ENCODE data around the gene CDC14B.
"Not testable (repeated sequence)": the region's sequence is repeated elsewhere in the genome, so short reads cannot be mapped to it uniquely, and the experiment has no call there.

CDC14B gene

DNA sequence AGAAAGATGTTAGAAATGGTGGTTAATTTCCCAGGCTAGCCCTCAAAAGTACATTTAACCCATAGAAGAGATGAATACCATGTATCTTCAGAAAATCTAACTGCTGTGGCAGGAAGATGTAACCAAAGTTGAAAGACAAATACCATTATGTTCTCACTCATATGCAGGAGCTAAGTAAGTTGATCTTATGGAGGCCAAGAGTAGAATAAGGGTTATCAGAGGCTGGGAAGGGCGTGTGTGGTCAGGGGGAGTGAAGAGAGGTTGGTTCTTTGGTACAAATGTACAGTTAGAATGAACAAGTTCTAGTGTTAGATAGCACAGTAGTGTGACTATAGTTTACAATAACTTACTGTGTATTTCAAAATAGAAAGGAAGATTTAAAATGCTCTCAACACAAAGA, 61.7 kb downstream of the CDC14B start:
- Histone ChIP-seq H3K36me3 (replicated peaks) (0 out of 2 replicates have a peak, but pooled peaks cover 3% of the 10 kb centered on the region), H3K4me3 (no peak overlapping the region), H3K9me3 (no peaks in the 10 kb centered on the region), H3K4me1 (no peaks in the 10 kb centered on the region), H3K27me3 (ENCODE audit: low read depth) (no peaks in the 10 kb centered on the region)
- DNase-seq (ENCODE audit: low spot score in 2 of 2) = no peak
- in situ Hi-C loops (cut with MboI; ENCODE audit: low sequenced_read_pairs) = no loop called here

GRCh38 chr9:96556701-96557461, 62.8 kb downstream of the CDC14B start:
- Histone ChIP-seq H3K9me3 (no peaks in the 10 kb centered on the region), H3K36me3 (replicated peaks) (0 out of 2 replicates have a peak, but pooled peaks cover 3% of the 10 kb centered on the region), H3K4me3 (no peak overlapping the region), H3K4me1 (no peaks in the 10 kb centered on the region), H3K27me3 (ENCODE audit: low read depth) (no peaks in the 10 kb centered on the region)
- in situ Hi-C loops (cut with MboI; ENCODE audit: low sequenced_read_pairs) = no loop called here
- DNase-seq (ENCODE audit: low spot score in 2 of 2) = no peak

- no peak for DNase-seq (ENCODE audit: low spot score in 2 of 2)
- no peak overlapping the region for H3K4me3 ChIP-seq
- H3K4me1 ChIP-seq = no peaks in the 10 kb centered on the region
- no peaks in the 10 kb centered on the region for H3K9me3 ChIP-seq
- in situ Hi-C loops (cut with MboI; ENCODE audit: low sequenced_read_pairs) = no loop called here
- no peaks in the 10 kb centered on the region for H3K27me3 ChIP-seq (ENCODE audit: low read depth)
- H3K36me3 ChIP-seq (replicated peaks) = 0 out of 2 replicates have a peak, but pooled peaks cover 3% of the 10 kb centered on the region
Measured at GRCh38 chr9:96555567-96556386, 63.9 kb downstream of the CDC14B start.

GRCh38 chr9:96554801-96555566, 64.7 kb downstream of the CDC14B start:
- in situ Hi-C loops (cut with MboI; ENCODE audit: low sequenced_read_pairs) = no loop called here
- Histone ChIP-seq H3K27me3 (ENCODE audit: low read depth) (no peaks in the 10 kb centered on the region), H3K36me3 (replicated peaks) (0 out of 2 replicates have a peak, but pooled peaks cover 3% of the 10 kb centered on the region), H3K9me3 (no peaks in the 10 kb centered on the region), H3K4me1 (no peaks in the 10 kb centered on the region; the same call in 1 of the 2 replicates), H3K4me3 (no peak overlapping the region)
- no peak for DNase-seq (ENCODE audit: low spot score in 2 of 2)

DNA sequence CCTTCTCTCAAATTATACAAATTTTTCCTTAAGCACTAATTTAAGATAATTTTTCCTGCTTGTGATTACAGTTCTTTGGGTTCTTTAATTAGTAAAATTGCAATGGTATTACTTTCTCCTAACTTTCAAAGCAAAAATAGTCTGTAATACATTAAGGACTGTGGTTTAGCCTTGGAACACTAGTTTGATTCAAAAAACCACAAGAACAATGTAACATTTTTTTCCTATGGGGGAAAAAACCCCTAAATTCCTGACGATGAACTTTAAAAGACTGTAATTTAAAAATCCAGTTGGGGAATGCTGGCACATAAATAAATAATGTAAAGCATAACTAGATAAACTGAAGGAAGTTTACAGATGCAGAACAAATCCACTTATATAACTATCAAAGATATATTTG, 65.3 kb downstream of the CDC14B start:
- 0 out of 2 replicates have a peak, but pooled peaks cover 3% of the 10 kb centered on the region for H3K36me3 ChIP-seq (replicated peaks)
- H3K4me3 ChIP-seq = no peak overlapping the region
- no peaks in the 10 kb centered on the region; the same call in 1 of the 2 replicates for H3K4me1 ChIP-seq
- in situ Hi-C loops (cut with MboI; ENCODE audit: low sequenced_read_pairs) = no loop called here
- DNase-seq (ENCODE audit: low spot score in 2 of 2) = no peak
- H3K9me3 ChIP-seq = no peaks in the 10 kb centered on the region
- no peaks in the 10 kb centered on the region for H3K27me3 ChIP-seq (ENCODE audit: low read depth)

GRCh38 chr9:96553070-96553469, 66.6 kb downstream of the CDC14B start:
- Histone ChIP-seq H3K36me3 (replicated peaks) (no peaks in the 10 kb centered on the region), H3K4me3 (no peak overlapping the region), H3K4me1 (no peaks in the 10 kb centered on the region; the same call in 1 of the 2 replicates), H3K9me3 (no peaks in the 10 kb centered on the region), H3K27me3 (ENCODE audit: low read depth) (no peaks in the 10 kb centered on the region)
- DNase-seq (ENCODE audit: low spot score in 2 of 2) = no peak
- in situ Hi-C loops (cut with MboI; ENCODE audit: low sequenced_read_pairs) = no loop called here

DNA sequence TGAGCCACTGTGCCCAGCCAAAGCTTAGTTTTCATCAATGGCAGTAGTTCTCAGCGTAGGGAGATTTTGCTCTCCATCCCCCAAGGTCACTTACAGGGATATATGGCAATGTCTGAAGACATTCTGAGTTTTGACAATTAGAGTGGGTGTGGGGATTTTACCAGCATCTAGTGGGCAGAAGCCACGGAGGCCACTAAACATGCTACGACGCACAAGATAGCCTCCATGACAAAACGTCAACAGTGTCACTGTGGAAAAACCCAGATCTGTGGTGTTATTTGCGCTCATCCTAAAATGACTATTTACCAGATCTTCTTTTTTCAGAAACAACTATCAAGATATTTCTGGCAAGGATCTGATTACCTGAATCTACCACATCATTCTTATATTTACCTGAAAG, 68.2 kb downstream of the CDC14B start:
- in situ Hi-C loops (cut with MboI; ENCODE audit: low sequenced_read_pairs) = no loop called here
- Histone ChIP-seq H3K36me3 (replicated peaks) (no peaks in the 10 kb centered on the region), H3K4me1 (no peaks in the 10 kb centered on the region; the same call in 1 of the 2 replicates), H3K4me3 (no peak overlapping the region), H3K9me3 (no peaks in the 10 kb centered on the region), H3K27me3 (ENCODE audit: low read depth) (no peaks in the 10 kb centered on the region)
- DNase-seq (ENCODE audit: low spot score in 2 of 2) = no peak

- Histone ChIP-seq H3K36me3 (replicated peaks) (no peaks in the 10 kb centered on the region), H3K4me1 (no peaks in the 10 kb centered on the region; the same call in 1 of the 2 replicates), H3K4me3 (no peak overlapping the region), H3K27me3 (ENCODE audit: low read depth) (no peaks in the 10 kb centered on the region), H3K9me3 (no peaks in the 10 kb centered on the region)
- no peak for DNase-seq (ENCODE audit: low spot score in 2 of 2)
- in situ Hi-C loops (cut with MboI; ENCODE audit: low sequenced_read_pairs) = no loop called here
Measured at GRCh38 chr9:96550659-96551058, 69.0 kb downstream of the CDC14B start.

DNA sequence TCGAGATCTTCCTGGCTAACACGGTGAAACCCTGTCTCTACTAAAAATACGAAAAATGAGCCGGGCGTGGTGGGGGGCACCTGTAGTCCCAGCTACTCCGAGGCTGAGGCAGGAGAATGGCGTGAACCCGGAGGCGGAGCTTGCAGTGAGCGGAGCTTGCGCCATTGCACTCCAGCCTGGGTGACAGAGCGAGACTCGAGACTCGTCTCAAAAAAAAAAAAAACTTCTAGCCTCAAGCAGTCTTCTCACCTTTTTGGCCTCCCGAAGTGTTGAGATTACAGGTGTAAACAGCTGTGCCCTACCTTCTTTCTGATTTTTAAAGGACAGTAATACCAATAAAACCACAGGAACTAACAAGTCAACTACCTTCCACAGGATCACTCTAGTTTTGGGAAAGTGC, 76.5 kb downstream of the CDC14B start:
- H3K4me3 ChIP-seq; H3K4me1 ChIP-seq; DNase-seq (ENCODE audit: low spot score in 2 of 2); H3K9me3 ChIP-seq; H3K36me3 ChIP-seq (replicated peaks); H3K27me3 ChIP-seq (ENCODE audit: low read depth); in situ Hi-C loops (cut with MboI; ENCODE audit: low sequenced_read_pairs): not testable (repeated sequence)

DNA sequence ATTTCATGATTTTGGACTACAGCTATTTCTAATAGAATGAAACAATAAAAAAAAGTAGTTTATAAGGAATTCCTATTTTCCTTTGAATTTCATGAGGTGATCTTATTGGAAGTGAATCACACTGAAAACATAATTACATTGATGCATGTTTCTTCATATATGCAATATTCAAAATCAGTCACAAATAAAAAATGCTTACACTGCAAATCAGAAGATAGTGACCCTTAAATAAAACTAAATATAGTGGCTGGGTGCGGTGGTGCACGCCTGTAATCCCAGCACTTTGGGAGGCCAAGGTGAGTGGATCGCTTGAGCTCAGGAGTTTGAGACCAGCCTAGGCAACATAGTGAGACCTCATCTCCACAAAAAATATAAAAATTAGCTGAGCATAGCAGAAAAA, 79.5 kb downstream of the CDC14B start:
- H3K4me1 ChIP-seq = no peaks in the 10 kb centered on the region
- H3K9me3 ChIP-seq = no peaks in the 10 kb centered on the region
- no peak for DNase-seq (ENCODE audit: low spot score in 2 of 2)
- H3K27me3 ChIP-seq (ENCODE audit: low read depth) = no peaks in the 10 kb centered on the region
- no peaks in the 10 kb centered on the region for H3K36me3 ChIP-seq (replicated peaks)
- no peak overlapping the region for H3K4me3 ChIP-seq
- in situ Hi-C loops (cut with MboI; ENCODE audit: low sequenced_read_pairs) = no loop called here

DNA sequence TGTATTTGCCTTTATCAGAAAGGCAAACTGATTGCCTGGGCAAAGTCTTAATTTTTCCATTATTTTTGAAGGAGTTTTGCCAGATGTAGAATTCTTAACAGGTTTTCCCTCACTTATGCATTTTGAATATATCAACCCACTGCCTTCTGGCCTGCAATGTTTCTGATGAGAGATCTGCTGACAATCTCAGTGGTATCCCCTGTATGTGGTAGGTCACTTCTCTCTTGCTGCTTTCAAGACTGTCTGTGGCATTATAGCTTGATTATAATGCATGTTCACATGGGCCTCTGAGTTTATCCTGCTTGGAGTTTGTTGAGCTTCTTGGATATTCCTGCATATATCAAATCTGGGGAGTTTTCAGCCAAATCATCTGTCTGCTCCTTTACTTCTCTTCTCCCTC, 87.5 kb downstream of the CDC14B start:
- in situ Hi-C loops (cut with MboI; ENCODE audit: low sequenced_read_pairs) = no loop called here
- no peak for DNase-seq (ENCODE audit: low spot score in 2 of 2)
- Histone ChIP-seq H3K4me3 (no peak overlapping the region), H3K27me3 (ENCODE audit: low read depth) (no peaks in the 10 kb centered on the region), H3K9me3 (no peaks in the 10 kb centered on the region), H3K36me3 (replicated peaks) (0 out of 2 replicates have a peak, but pooled peaks cover 2% of the 10 kb centered on the region), H3K4me1 (no peaks in the 10 kb centered on the region)

DNA sequence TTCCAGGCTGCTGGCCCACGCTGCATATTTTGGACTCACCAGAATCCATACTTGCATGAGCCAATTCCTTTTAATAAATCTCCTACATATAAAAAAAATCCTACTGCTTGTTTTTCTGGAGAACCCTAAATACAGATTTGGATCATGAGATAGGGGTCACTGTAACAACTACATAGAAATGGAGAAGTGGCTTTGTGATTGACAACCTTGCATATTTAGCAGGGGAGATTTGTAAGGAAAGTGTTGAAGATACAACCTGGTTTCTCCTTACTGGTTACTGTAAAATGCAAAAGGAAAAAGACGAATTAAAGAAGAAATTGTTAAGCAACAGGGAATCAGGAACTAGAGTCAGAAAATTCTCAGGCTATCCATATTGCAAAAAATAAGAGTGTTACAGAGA, 94.9 kb downstream of the CDC14B start:
- H3K9me3 ChIP-seq = no peaks in the 10 kb centered on the region
- in situ Hi-C loops (cut with MboI; ENCODE audit: low sequenced_read_pairs) = no loop called here
- no peaks in the 10 kb centered on the region for H3K27me3 ChIP-seq (ENCODE audit: low read depth)
- peaks cover 2% of the 10 kb centered on the region; the same call in 1 of the 2 replicates for H3K36me3 ChIP-seq (replicated peaks)
- DNase-seq (ENCODE audit: low spot score in 2 of 2) = no peak
- no peak overlapping the region for H3K4me3 ChIP-seq
- no peaks in the 10 kb centered on the region for H3K4me1 ChIP-seq

DNA sequence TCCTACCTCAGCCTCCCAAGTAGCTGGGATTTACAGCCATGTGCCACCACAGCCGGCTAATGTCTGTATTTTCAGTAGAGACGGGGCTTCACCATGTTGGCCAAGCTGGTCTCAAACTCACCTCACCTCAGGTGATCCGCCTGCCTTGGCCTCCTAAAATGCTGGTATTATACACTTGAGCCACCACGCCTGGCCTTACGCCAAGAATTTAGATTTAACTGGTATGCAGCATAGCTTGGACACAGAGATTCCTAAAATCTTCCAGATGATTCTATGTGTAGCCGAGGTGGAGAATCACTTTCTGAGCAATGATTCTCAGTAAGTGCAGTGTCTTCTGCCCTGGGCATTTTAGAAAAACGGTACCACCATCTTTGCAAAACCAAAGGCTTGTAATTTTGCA, 95.6 kb downstream of the CDC14B start:
- no peaks in the 10 kb centered on the region for H3K27me3 ChIP-seq (ENCODE audit: low read depth)
- peaks cover 2% of the 10 kb centered on the region; the same call in 1 of the 2 replicates for H3K36me3 ChIP-seq (replicated peaks)
- H3K9me3 ChIP-seq = no peaks in the 10 kb centered on the region
- in situ Hi-C loops (cut with MboI; ENCODE audit: low sequenced_read_pairs) = no loop called here
- H3K4me3 ChIP-seq = no peak overlapping the region
- no peak for DNase-seq (ENCODE audit: low spot score in 2 of 2)
- no peaks in the 10 kb centered on the region for H3K4me1 ChIP-seq
